NCI-H82 treated with DMSO at 0.1 percent for 48 hours (cell line): ENCODE results near the gene VCL.
A peak's percentile ranks its signal among the peaks of the same experiment; 100 is the strongest.
"Not testable (repeated sequence)": the region's sequence is repeated elsewhere in the genome, so short reads cannot be mapped to it uniquely, and the experiment has no call there.

Source experiments
- DNase-seq: peaks from one replicate; lab custom pipeline; 2025; ENCODE audit not compliant: unreplicated experiment; lab: John Stamatoyannopoulos, UW

VCL gene

DNA sequence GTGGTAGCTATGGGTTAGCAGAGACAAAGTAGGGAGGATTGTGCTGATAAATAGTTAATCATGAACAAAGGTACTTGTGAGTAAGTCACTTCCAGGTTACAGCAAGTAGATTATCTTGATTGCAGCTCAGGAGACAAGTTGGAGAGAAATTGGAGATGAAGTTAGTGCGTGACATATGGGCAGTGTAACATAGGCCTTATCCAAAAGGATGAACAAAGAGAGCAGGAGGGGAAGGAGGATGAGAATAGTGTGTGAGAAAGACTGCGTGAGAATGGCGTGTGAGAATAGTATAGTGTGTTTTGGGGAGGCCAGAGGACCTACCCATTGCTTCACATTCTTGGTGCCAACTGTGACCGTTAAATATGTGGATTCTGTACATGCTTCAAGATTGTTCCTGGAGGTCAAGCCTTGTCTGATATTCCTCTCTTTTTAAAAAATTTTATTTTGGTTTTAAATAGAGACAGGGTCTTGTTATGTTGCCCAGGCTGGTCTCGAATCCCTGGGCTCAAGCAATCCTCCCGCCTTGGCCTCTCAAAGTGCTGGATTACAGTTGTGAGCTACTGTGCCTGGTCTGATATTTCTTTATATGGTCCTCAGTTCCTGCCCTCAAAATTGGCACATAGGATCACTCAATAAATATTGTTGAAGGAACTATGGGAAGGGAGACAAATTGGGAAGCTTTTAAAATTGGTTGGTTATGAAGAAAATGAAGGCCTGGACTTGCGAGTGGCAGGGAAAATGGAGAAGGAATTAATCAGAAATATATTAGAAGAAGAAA is 3.2 kb downstream of the VCL start:
- peak; percentile 4 for DNase-seq

DNA sequence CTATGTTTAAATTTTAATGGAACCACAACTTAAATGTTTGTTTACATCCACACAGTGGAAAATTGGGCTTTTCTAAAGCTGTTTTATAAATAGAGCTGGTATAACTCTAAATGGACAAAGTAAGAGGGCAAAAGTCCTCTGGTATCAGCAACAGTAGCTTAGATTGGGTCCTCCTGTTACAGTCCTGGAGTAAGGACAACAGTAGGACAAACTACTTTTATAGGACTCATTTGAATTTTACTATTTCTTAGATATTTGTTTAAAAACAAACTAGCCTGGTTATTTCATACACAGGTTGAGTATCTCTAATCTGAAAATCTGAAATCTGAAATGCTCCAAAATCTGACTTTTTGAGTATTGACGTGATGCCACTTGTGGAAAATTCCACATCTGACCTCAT is 8.4 kb downstream of the VCL start:
- DNase-seq = no peak

DNA sequence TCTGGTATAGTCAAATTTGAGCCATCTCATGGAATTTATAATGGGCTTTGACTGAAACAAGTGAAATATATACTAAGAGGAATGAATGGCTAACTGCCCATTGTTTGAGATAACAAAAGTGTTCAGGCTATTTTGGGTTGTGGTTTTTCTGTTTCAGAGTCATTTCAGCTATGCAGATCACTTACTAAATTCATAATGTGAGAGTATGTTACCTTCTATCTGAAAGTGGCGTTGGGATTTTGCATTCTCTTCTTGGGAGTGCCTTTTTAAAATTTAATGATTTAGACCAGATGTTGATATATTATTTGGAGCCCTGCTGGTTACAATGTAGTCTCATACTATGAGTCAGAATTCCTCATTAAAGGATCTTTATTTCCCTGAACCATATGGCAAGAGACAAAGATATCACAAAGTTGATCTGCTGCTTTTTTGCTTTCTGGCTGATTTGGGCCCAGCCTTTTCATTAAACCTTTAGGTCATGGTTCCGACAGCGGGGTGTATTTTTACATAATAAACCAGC is 10.4 kb downstream of the VCL start:
- no peak for DNase-seq

DNA sequence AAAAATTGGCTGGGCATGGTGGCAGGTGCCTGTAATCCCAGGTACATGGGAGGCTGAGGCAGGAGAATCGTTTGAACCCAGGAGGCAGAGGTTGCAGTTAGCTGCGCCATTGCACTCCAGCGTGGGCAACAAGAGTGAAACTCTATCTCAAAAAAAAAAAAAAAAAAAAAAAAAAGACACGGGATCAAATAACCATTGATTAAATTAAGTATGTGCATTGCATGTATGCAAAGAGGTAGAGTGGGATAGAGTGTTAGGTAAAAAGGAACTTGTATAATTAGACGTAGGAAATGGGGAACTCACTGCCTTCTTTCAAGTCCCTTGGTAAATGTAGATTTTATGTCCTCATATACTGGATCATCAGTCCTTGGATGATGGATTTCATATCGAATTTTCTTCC is 13.1 kb downstream of the VCL start:
- DNase-seq = no peak

DNA sequence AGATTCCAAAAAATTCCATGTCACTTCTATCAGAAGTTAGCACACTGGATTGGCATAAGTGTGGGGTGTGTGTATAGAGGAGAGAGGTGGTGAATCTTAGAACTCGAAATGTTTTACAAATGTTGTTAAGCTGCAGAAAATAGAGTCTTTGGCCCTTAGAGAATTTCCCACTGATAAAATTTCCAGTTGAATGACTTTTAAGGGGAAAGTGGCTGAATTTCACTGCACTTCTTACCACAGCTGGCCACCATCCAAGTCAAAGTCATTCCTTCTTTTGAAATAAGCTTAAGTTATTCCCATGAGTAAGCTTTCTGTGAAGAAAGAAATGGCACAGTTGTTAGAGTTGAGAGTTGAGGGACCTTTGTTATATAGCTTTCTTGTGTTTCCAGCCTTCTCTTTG is 13.9 kb downstream of the VCL start:
- no peak for DNase-seq

DNA sequence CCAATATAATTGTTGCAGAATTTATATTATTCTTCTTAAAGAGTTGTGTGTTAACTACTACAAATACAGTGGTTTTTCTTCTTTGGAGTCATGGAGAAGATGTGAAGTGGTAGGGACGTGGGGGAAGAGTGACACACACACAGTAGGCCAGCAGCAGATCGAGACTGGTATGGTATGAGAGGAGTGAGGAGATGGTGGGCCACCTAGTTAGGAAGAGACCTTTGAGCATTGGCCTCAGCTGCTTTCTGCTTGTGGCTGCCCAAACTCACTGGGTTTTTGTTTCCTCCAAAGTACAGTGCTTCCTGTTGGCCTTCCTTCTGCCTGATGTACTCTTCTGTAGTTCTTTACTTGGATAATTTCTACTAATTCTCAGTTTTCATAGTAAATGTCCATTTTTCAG is 14.6 kb downstream of the VCL start:
- DNase-seq = no peak

DNA sequence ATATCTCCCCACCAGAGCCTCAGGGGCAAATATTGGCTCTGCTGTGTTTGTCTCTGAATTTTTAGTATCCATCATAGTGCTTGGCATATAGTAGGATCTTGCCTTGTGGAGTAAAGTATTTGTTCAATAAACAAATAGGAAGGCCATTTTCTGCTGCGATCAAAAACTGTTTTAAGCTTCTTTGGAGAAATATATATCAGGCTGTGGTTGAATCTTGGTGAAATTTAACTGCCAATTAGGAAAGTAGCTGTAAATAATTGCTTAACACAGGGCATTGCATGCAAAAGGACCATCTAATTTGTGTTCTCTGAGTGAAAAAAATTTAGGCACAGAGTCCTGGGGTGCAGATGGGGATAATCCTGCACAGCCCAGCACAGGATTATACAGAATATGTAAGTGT is 15.1 kb downstream of the VCL start:
- DNase-seq = no peak

DNA sequence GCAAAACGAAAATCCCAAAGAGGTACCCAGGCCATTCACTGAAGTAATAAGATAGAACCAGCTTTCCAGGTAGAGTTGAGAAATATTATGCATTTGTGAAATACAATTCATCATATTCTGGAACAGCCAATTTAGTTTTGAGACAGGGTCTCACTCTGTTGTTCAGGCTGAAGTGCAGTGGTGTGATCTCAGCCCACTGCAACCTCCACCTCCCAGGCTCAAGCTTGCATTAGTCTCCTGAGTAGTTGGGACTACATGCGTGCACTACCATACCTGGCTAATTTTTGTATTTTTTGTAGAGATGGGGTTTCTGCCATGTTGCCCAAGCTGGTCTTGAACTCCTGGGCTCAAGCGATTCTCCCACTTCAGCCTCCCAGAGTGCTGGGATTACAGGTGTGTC is 16.7 kb downstream of the VCL start:
- not testable (repeated sequence) for DNase-seq

DNA sequence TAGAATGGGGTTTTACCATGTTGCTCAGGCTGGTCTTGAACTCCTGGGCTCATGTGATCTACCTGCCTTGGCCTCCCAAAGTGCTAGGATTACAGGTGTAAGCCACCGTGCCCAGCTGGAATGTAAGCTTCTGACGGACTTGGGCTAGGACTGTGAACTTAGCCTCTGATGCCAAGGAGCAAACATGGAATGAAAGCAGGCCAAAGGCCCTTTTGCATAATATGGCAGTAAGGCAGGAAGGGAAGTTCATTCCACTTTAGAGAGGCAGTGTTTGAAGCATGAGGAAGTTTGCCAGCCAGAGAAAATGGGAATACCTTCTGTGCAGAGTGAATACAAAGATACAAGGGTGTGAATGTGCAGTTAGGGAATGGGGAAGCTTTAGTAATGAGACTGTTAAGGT is 20.3 kb downstream of the VCL start:
- DNase-seq = no peak

DNA sequence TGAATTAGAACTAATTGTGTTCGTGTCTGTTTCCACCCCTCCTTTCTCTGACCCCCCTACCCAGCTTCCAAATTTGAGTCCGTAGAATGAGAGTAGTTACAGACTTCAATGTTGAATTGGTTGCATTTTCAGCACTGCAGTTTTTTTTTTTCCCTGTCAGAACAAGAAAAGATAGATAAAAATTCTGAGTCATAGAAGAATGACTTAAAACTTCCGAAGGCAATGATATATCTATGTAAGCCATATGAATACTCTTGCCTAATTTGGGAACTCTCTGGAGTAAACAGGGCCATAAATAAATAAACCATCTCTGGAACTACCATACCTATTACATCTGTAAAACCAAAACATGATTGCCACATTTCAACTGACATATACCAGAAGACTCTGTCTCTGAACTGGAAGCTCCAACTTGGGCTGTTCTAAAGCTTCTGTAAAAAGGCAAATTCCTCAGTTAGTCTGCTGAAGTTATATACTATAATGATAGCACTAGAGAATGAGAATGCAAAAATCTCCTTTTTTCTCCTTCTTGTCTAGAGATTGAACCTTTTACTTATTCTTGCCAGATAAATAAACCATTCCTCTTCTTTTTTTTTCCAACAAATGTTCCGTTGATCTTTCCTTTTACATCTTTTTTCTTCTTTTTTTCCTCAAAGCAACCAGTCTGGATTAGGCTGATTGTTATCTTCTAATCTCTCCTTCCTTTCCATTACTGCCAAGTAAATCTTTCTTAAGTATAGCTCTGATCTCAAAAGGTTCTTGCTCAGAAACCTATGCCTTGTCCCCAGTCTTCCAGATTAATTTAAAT is 23.5 kb downstream of the VCL start:
- peak; percentile 5 for DNase-seq

DNA sequence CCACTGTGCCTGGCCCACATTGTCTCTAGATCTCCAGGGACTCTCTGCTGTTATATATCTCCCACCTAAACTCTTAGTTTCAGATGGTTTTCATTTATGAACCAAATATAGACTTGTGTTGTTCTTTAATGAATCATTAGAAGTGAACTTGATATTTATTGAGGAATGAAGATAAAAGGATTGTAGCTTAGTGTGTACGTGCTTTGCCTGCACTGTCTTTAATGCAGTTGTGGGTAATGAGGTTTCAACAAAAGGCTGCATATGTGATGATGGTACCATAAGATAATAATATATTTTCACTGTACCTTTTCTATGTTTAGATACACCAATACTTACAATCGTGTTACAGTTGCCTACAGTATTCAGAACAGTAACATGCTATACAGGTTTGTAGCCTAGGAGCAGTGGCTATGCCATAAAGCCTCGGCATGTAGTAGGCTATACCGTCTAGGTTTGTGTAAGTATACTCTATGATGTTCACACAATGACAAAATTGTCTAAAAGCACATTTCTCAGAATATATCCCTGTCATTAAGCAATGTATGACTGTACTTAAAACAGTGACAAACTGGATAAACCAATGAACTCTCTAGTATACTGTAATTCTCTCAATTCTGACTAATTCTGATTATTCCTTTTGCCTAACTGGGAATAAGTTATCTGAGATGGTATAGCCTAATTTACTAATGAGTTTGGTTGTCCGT is 25.2 kb downstream of the VCL start:
- no peak for DNase-seq

DNA sequence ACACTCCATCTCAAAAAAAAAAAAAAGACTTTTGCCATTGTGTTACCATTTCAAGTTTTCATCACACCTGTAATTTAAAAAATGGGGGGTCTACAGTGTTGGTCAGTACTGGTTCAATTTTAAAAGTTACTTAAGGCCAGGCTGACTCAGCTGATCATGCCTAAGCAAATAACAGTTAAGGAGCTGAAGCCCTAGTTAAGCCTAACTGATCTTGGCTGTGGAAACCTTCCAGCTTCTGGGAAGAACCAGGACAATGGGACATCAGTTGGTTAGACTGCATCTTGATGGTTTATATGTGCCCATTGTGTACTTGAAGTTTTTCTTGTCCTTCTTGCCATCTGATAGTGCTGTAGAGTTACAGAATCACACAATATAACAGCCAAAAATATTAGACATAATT is 26.7 kb downstream of the VCL start:
- no peak for DNase-seq

DNA sequence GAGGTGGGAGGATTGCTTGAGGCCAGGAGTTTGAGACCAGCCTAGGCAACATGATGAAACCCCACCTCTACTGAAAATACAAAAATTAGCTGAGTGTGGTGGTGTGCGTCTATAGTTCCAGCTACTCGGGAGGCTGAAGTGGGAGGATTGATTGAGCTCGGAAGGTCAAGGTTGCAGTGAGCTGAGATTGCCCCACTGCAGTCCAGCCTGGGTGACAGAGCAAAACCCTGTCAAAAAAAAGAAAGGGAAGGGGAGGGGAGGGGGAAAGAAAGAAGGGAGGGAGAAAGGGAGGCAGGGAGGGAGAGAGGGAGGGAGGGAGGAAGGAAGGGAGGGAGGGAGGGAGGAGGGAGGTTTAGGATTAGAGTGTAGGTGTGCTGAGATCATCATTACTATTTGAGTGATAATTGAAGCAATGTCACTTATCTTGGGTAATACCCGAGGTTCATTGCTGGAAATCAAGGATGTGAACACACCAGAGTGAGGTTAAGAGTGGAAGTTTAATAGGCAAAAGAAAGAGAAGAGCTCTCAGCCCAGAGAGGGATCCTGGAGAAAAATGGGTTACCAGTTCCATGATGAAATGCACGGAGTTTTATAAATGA is 27.6 kb downstream of the VCL start:
- DNase-seq = no peak

DNA sequence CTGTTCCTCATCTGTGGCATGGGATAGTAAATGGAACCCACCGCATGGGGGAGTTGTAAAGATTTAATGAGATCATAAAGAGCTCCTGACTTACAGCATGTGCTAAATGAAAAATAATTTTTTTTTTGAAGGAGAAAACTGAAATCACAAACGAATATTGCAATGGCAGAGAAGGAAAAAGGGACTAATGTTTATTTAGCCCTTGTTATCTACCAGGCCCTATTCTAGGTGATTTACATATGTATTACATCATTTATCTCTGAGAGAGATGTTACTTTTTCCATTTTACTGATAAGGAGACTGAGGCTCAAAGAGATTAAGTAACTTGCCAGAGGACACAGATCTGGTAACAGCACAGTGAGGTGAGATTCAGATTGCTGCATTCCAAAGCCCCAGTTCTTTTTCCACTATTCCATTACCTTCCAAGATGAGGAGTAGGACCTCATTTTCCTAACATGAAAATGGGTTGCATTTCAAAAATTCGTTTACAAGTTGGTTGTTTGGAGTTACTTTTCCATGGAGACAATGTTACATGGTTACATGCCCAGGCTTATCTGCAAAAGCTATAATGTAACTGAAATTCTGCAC is 28.6 kb downstream of the VCL start:
- no peak for DNase-seq

DNA sequence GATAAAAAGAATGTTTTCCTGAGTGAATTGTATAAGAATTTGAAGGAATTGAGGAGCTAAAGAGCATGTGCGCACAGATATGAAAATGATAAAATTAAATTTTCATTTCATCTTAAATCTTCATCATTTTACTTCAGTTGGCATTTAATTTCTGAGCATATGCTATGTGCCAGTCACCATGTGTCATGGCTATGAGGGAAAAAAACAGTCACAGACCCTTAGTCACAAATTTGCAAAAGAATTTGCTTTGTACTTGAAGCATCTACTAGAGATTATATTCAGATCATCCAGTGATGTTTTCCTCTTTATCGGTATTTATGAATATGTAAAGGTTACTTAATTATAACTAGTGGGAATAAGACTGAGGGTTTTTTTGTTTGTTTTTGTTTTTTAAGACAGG is 29.8 kb downstream of the VCL start:
- DNase-seq = no peak

DNA sequence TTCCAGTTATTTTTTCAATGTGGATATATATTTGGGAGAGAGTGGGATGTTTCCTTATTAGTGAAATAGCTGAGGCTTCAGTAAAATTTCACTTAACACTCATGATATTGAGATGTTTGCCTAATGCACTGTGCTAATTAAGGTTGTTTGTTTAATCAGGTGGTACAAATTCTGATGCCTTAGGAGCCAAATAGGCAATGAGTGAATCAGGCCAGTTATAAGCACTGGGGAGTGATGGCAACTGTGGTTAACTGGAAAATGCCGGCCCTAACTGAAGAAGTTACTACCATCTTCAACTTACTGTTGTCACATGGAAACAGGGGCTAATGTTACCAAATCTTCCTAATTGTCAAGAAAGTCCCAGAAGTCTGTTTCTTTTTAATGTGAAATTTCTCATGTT is 32.0 kb downstream of the VCL start:
- no peak for DNase-seq

DNA sequence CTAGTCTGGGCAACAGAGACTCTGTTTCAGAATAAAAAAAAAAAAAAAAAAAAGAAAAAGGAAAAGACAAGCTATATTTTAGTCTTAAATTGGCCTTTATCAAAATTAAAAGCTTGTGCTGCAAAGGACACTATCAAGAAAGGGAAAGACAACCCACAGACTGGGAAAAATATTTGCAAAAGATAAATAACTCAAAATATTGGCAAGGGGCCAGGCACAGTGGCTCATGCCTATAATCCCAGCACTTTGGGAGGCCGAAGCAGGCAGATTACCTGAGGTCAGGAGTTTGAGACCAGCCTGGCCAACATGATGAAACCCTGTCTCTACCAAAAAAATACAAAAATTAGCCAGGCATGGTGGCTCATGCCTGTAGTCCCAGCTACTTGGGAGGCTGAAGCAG is 34.3 kb downstream of the VCL start:
- not testable (repeated sequence) for DNase-seq

DNA sequence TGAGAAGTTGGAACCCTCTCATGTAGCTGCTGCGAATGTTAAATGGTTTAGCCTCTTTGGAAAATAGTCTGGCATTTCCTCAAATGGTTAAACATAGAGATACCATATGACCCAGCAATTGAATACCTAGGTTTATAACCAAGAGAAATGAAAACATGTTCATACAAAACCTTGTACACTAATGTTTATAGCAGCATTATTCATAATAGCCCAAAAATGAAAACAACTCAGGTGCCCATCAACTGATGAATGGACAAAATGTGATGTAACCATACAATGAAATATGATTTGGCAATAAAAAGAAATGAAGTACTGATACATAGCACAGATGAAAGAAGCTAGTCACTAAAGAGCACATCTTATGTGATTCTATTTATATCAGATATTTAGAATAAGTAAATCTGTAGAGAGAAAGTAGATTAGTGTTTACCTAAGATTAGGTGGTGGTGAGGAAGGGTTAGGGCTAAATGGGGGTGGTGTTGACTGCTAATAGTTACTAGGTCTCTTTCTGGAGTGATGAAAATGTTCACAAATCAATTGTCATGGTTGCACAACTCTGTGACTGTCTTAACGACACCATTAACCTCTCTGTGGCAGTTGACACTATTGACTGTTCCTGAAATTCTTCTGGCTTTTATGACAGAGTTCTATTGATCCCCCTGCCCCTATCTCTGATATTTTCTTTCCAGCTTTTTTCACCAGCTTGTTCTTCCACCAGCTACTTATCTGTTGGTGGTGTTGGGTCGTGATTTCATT is 35.2 kb downstream of the VCL start:
- no peak for DNase-seq

DNA sequence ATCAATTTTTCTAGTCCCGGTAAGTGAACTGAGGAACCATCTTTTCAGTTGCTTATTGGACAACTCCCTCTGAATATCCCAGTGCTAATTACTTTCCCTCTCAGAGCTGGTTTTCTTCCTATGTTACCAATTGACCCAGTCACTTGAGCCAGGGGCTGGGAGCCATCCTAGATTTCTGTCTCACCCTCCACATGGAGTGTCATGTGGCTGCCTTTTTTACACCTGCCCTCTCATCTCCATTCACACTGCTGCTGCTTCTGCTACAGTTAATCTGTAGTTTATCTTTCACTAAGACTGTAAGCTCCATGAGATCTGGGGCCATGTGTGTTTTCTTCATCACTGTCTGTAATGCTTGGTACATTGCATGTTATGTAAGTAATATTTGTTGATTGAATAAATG is 35.8 kb downstream of the VCL start:
- peak; percentile 3 for DNase-seq

DNA sequence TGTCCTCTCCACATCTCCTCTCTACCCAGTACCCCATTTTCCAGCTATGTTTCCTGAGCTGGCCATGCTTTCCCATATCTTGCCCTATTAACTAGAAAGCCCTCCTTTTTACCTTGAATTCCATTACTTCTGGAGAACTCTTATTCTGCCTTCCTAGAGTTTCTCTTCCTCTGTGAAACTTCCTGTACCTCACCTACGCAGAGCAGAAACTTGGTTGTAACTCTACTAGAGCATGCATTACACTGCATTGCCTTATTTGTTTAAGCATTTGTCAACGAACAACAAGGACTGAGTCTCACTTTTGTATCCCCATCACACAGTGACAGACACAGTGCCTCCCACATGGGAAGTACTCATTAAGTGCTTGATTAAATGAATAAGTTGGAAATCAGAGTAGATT is 36.4 kb downstream of the VCL start:
- no peak for DNase-seq
